ACC112 (cell line): ENCODE data around the gene GAGE1.
"Not testable (repeated sequence)": the region's sequence is repeated elsewhere in the genome, so short reads cannot be mapped to it uniquely, and the experiment has no call there.

ENCODE experiments used
- H2AFZ ChIP-seq: fragments of 200-600 bp; sonication (generic); one replicate; pipeline ENCODE4 v1.6.0; 2017; ENCODE audit warnings: antibody characterized with exemption, low read length; ENCODE audit not compliant: unreplicated experiment
- H3K27ac ChIP-seq: fragments of 200-600 bp; sonication (generic); 2 replicates; pipeline ENCODE4 v1.5.1; 2014; ENCODE audit warnings: low read depth, mild to moderate bottlenecking, antibody characterized with exemption, low read length, moderate library complexity
- H3K27me3 ChIP-seq: fragments of 200-600 bp; sonication (generic); 2 replicates; pipeline ENCODE4 v1.6.1; 2014; ENCODE audit warnings: mild to moderate bottlenecking, antibody characterized with exemption, low read length, moderate library complexity, mixed read lengths; ENCODE audit not compliant: insufficient read depth
- H3K36me3 ChIP-seq: fragments of 200-600 bp; sonication (generic); 2 replicates; pipeline ENCODE4 v1.6.1; 2016; ENCODE audit warnings: mild to moderate bottlenecking, antibody characterized with exemption, low read length, moderate library complexity, mixed read lengths; ENCODE audit not compliant: insufficient read depth
- H3K4me1 ChIP-seq: fragments of 200-600 bp; sonication (generic); one replicate; pipeline ENCODE4 v1.6.1; 2016; ENCODE audit warnings: low read length, mixed read lengths; ENCODE audit not compliant: insufficient read depth, unreplicated experiment, control insufficient read depth
- H3K4me3 ChIP-seq: fragments of 200-600 bp; sonication (generic); 2 replicates; pipeline ENCODE4 v1.5.1; 2014; ENCODE audit warnings: mild to moderate bottlenecking, low read depth, low read length
- H3K79me2 ChIP-seq: fragments of 200-600 bp; sonication (generic); one replicate; pipeline ENCODE4 v1.6.0; 2016; ENCODE audit warnings: low read length; ENCODE audit not compliant: control insufficient read depth, unreplicated experiment, insufficient read depth

The GAGE1 gene

GRCh38 chrX:49598720-49599119, at the start of gene GAGE1:
GAGE1 (plus strand) TSS chrX:49599020; CDS start chrX:49600175, 1,155 bp downstream.
- H3K36me3 ChIP-seq, H3K27ac ChIP-seq, H3K79me2 ChIP-seq, H2AFZ ChIP-seq, H3K27me3 ChIP-seq, H3K4me1 ChIP-seq, H3K4me3 ChIP-seq: not testable (repeated sequence)

GRCh38 chrX:49550989-49551388, 47.8 kb upstream of the GAGE1 start, which contains the start of gene GAGE12E:
GAGE12E (plus strand) TSS chrX:49551289; CDS start chrX:49552444, 1,155 bp downstream.
- not testable (repeated sequence) for H3K4me3 ChIP-seq, H2AFZ ChIP-seq, H3K27ac ChIP-seq, H3K36me3 ChIP-seq, H3K27me3 ChIP-seq, H3K4me1 ChIP-seq, H3K79me2 ChIP-seq

GRCh38 chrX:49560542-49560941, 38.3 kb upstream of the GAGE1 start, which contains the start of gene GAGE12F:
GAGE12F (plus strand) TSS chrX:49560842; CDS start chrX:49561997, 1,155 bp downstream.
- H3K27me3 ChIP-seq, H3K36me3 ChIP-seq, H3K4me3 ChIP-seq, H2AFZ ChIP-seq, H3K79me2 ChIP-seq, H3K27ac ChIP-seq, H3K4me1 ChIP-seq: not testable (repeated sequence)

- not testable (repeated sequence) for H3K36me3 ChIP-seq, H3K4me3 ChIP-seq, H3K27ac ChIP-seq, H3K79me2 ChIP-seq, H3K27me3 ChIP-seq, H2AFZ ChIP-seq, H3K4me1 ChIP-seq
Measured at GRCh38 chrX:49568728-49569127, 30.1 kb upstream of the GAGE1 start.

- H3K79me2 ChIP-seq, H3K36me3 ChIP-seq, H3K27ac ChIP-seq, H3K27me3 ChIP-seq, H3K4me3 ChIP-seq, H3K4me1 ChIP-seq, H2AFZ ChIP-seq: not testable (repeated sequence)
Measured at GRCh38 chrX:49569152-49569551, 29.7 kb upstream of the GAGE1 start.

GRCh38 chrX:49570100-49570499, 28.7 kb upstream of the GAGE1 start, which contains the start of gene GAGE12G:
GAGE12G (plus strand) TSS chrX:49570400; CDS start chrX:49571555, 1,155 bp downstream.
- not testable (repeated sequence) for H3K27me3 ChIP-seq, H3K27ac ChIP-seq, H3K36me3 ChIP-seq, H3K4me1 ChIP-seq, H3K4me3 ChIP-seq, H3K79me2 ChIP-seq, H2AFZ ChIP-seq

- not testable (repeated sequence) for H2AFZ ChIP-seq, H3K79me2 ChIP-seq, H3K27ac ChIP-seq, H3K36me3 ChIP-seq, H3K4me1 ChIP-seq, H3K27me3 ChIP-seq, H3K4me3 ChIP-seq
Measured at GRCh38 chrX:49579649-49580048, 19.2 kb upstream of the GAGE1 start, which contains the start of gene GAGE12H. GAGE12H (plus strand) TSS chrX:49579949; CDS start chrX:49581104, 1,155 bp downstream.

- H3K36me3 ChIP-seq, H3K4me1 ChIP-seq, H2AFZ ChIP-seq, H3K27me3 ChIP-seq, H3K27ac ChIP-seq, H3K79me2 ChIP-seq, H3K4me3 ChIP-seq: not testable (repeated sequence)
Measured at GRCh38 chrX:49589196-49589595, 9.6 kb upstream of the GAGE1 start, which contains the start of gene GAGE2A. GAGE2A (plus strand) TSS chrX:49589496; CDS start chrX:49590651, 1,155 bp downstream.

- not testable (repeated sequence) for H3K4me1 ChIP-seq, H3K4me3 ChIP-seq, H3K27me3 ChIP-seq, H2AFZ ChIP-seq, H3K36me3 ChIP-seq, H3K27ac ChIP-seq, H3K79me2 ChIP-seq
Measured at GRCh38 chrX:49589769-49590478, 8.9 kb upstream of the GAGE1 start.

GRCh38 chrX:49590488-49590887, 8.3 kb upstream of the GAGE1 start:
- not testable (repeated sequence) for H3K4me3 ChIP-seq, H2AFZ ChIP-seq, H3K79me2 ChIP-seq, H3K27me3 ChIP-seq, H3K27ac ChIP-seq, H3K36me3 ChIP-seq, H3K4me1 ChIP-seq

GRCh38 chrX:49610718-49611310, 12.0 kb downstream of the GAGE1 start:
- Histone ChIP-seq H3K4me1 (no peaks in the 10 kb centered on the region), H3K27ac (no peak overlapping the region), H2AFZ (no peak overlapping the region), H3K79me2 (no peaks in the 10 kb centered on the region), H3K27me3 (no peaks in the 10 kb centered on the region), H3K4me3 (no peak overlapping the region), H3K36me3 (no peaks in the 10 kb centered on the region)
